ENCODE data around the gene PPIL6. TPM values are rescaled to one million over a fixed set of nuclear protein-coding genes. Genes with fewer than 3 reads are reported as not detected.

Gene PPIL6
- total and polyA plus RNA-seq, 4 donors = 0.17 to 0.51 (median 0.30) TPM

- TF ChIP-seq ZBTB33 (IDR thresholded peaks at IDR 0.05) (no peak), HNF4A (conservative IDR thresholded peaks at IDR 0.05) (no peak), GABPA (IDR thresholded peaks at IDR 0.05 in 1 of 2, conservative IDR thresholded peaks at IDR 0.05 in 1 of 2) (no peak), HNF4G (IDR thresholded peaks at IDR 0.05) (no peak), FOXA1 (IDR thresholded peaks at IDR 0.05) (no peak)
Observed at GRCh38 chr6:109420751-109421150, 19.7 kb downstream of the PPIL6 start (continued).

- H3K9me3 ChIP-seq (ENCODE audit: control insufficient read depth in 4 of 4, low read length in 3 of 4) = no peaks in the 10 kb centered on the region
- TF ChIP-seq YY1 (IDR thresholded peaks at IDR 0.05) (no peak), JUND (IDR thresholded peaks at IDR 0.05) (no peak), MAX (IDR thresholded peaks at IDR 0.05) (no peak)
- no peak overlapping the region for H3K4me3 ChIP-seq (ENCODE audit: low read depth in 1 of 3, low read length in 3 of 3)
- H3K9ac ChIP-seq (ENCODE audit: low read depth in 1 of 2, low read length in 2 of 2) = no peak overlapping the region
- no peak for DNase-seq (ENCODE audit: low spot score)
- WGBS = 80% methylated on average over 4 of the region's 4 CpGs
- no peaks in the 10 kb centered on the region for H3K27me3 ChIP-seq (ENCODE audit: control insufficient read depth in 4 of 4, insufficient read depth in 4 of 4, low read length in 3 of 4)
- no peaks in the 10 kb centered on the region for H3K36me3 ChIP-seq (ENCODE audit: control insufficient read depth in 4 of 4, insufficient read depth in 3 of 4, low read depth in 1 of 4, low read length in 3 of 4)
- H3K4me1 ChIP-seq (ENCODE audit: control insufficient read depth in 4 of 4, insufficient read depth in 4 of 4, low read length in 3 of 4) = no peaks in the 10 kb centered on the region
- no peak overlapping the region for H3K27ac ChIP-seq (ENCODE audit: low read depth in 1 of 2, low read length in 2 of 2)
Observed at GRCh38 chr6:109417646-109418045, 22.8 kb downstream of the PPIL6 start.

DNA sequence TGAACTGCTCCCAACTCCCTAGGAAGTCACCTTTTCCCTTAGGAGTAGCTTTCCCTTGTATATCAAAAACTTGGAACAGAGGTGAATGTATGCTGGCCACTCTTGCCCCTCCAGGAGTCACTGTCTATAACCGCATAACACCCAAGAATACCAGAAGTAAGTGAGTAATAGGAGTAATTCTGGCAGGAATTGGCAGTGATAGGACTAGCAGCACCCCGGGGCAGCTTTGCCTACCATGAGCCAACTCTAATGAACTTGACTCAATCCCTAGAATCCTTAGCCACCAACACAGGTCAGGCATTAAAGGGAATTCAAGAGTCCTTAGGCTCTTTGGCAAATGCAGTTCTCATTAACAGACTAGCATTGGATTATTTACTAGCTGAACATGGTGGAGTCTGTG, 29.4 kb downstream of the PPIL6 start:
- H3K27ac ChIP-seq (ENCODE audit: low read depth in 1 of 2, low read length in 2 of 2) = no peak overlapping the region
- no peak for TF ChIP-seq RXRA (IDR thresholded peaks at IDR 0.05)
- no peak for TF ChIP-seq ZBTB33 (IDR thresholded peaks at IDR 0.05)
- no peak for TF ChIP-seq CTCF (IDR thresholded peaks at IDR 0.05; ENCODE audit: low read depth, low read length, missing input control)
- no peak for TF ChIP-seq FOXA2 (IDR thresholded peaks at IDR 0.05)
- no peak for TF ChIP-seq RAD21 (IDR thresholded peaks at IDR 0.05)
- TF ChIP-seq EGR1 (IDR thresholded peaks at IDR 0.05; ENCODE audit: low read depth in 2 of 2) = no peak
- TF ChIP-seq, protein P1, sequence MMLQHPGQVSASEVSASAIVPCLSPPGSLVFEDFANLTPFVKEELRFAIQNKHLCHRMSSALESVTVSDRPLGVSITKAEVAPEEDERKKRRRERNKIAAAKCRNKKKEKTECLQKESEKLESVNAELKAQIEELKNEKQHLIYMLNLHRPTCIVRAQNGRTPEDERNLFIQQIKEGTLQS (IDR thresholded peaks at IDR 0.05) = no peak
- no peak for TF ChIP-seq GABPA (IDR thresholded peaks at IDR 0.05 in 1 of 2, conservative IDR thresholded peaks at IDR 0.05 in 1 of 2)
- TF ChIP-seq, protein P2, sequence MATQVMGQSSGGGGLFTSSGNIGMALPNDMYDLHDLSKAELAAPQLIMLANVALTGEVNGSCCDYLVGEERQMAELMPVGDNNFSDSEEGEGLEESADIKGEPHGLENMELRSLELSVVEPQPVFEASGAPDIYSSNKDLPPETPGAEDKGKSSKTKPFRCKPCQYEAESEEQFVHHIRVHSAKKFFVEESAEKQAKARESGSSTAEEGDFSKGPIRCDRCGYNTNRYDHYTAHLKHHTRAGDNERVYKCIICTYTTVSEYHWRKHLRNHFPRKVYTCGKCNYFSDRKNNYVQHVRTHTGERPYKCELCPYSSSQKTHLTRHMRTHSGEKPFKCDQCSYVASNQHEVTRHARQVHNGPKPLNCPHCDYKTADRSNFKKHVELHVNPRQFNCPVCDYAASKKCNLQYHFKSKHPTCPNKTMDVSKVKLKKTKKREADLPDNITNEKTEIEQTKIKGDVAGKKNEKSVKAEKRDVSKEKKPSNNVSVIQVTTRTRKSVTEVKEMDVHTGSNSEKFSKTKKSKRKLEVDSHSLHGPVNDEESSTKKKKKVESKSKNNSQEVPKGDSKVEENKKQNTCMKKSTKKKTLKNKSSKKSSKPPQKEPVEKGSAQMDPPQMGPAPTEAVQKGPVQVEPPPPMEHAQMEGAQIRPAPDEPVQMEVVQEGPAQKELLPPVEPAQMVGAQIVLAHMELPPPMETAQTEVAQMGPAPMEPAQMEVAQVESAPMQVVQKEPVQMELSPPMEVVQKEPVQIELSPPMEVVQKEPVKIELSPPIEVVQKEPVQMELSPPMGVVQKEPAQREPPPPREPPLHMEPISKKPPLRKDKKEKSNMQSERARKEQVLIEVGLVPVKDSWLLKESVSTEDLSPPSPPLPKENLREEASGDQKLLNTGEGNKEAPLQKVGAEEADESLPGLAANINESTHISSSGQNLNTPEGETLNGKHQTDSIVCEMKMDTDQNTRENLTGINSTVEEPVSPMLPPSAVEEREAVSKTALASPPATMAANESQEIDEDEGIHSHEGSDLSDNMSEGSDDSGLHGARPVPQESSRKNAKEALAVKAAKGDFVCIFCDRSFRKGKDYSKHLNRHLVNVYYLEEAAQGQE (IDR thresholded peaks at IDR 0.05) = no peak
- TF ChIP-seq NR2F2 (IDR thresholded peaks at IDR 0.05) = no peak
- no peak for TF ChIP-seq SP1 (IDR thresholded peaks at IDR 0.05)
- no peak for TF ChIP-seq YY1 (IDR thresholded peaks at IDR 0.05)
- no peak for TF ChIP-seq JUND (IDR thresholded peaks at IDR 0.05)

More for the DNA sequence above, 29.4 kb downstream of the PPIL6 start:
- no peak overlapping the region for H3K4me3 ChIP-seq (ENCODE audit: low read depth in 1 of 3, low read length in 3 of 3)
- 93% methylated on average over 2 of the region's 2 CpGs for WGBS
- no peaks in the 10 kb centered on the region for H3K4me1 ChIP-seq (ENCODE audit: control insufficient read depth in 4 of 4, insufficient read depth in 4 of 4, low read length in 3 of 4)
- no peak for DNase-seq (ENCODE audit: low spot score)
- no peaks in the 10 kb centered on the region for H3K27me3 ChIP-seq (ENCODE audit: control insufficient read depth in 4 of 4, insufficient read depth in 4 of 4, low read length in 3 of 4)
- H3K36me3 ChIP-seq (ENCODE audit: control insufficient read depth in 4 of 4, insufficient read depth in 3 of 4, low read depth in 1 of 4, low read length in 3 of 4) = no peaks in the 10 kb centered on the region
- H3K9ac ChIP-seq (ENCODE audit: low read depth in 1 of 2, low read length in 2 of 2) = no peak overlapping the region
- H3K9me3 ChIP-seq (ENCODE audit: control insufficient read depth in 4 of 4, low read length in 3 of 4) = no peaks in the 10 kb centered on the region
